GM18868 (cell line): Measurements from ENCODE around the gene CCDC187.

Experiments used
- ATAC-seq: cut with Tn5 transposase; IDR thresholded peaks from one replicate; pipeline ENCODE4 v1.9.1; 2021; ENCODE audit warnings: mild to moderate bottlenecking, moderate library complexity; ENCODE audit not compliant: unreplicated experiment

Gene CCDC187

GRCh38 chr9:136231478-136232297 is 72.2 kb downstream of the CCDC187 start:
- ATAC-seq = no peak

- ATAC-seq = no peak
Measured at GRCh38 chr9:136230773-136231172, 73.1 kb downstream of the CCDC187 start.

GRCh38 chr9:136230365-136230764 is 73.5 kb downstream of the CCDC187 start:
- ATAC-seq = no peak

- no peak for ATAC-seq
Measured at GRCh38 chr9:136229096-136230065, 74.5 kb downstream of the CCDC187 start.

GRCh38 chr9:136228107-136228875 is 75.6 kb downstream of the CCDC187 start:
- no peak for ATAC-seq

GRCh38 chr9:136226680-136227407 is 77.0 kb downstream of the CCDC187 start:
- ATAC-seq = no peak

- peak; percentile 74 for ATAC-seq
Measured at GRCh38 chr9:136225748-136226679, 77.9 kb downstream of the CCDC187 start.

- ATAC-seq = peak; percentile 44
Measured at GRCh38 chr9:136225366-136225747, 78.5 kb downstream of the CCDC187 start.

GRCh38 chr9:136223871-136224640 is 79.8 kb downstream of the CCDC187 start:
- no peak for ATAC-seq

- ATAC-seq = no peak
Measured at GRCh38 chr9:136222906-136223285, 81.0 kb downstream of the CCDC187 start.

- ATAC-seq = no peak
Measured at GRCh38 chr9:136222166-136222905, 81.6 kb downstream of the CCDC187 start.

- no peak for ATAC-seq
Measured at GRCh38 chr9:136220017-136220729, 83.7 kb downstream of the CCDC187 start.

- ATAC-seq = no peak
Measured at GRCh38 chr9:136219276-136219675, 84.6 kb downstream of the CCDC187 start.

GRCh38 chr9:136218673-136219072 is 85.2 kb downstream of the CCDC187 start:
- ATAC-seq = no peak

- ATAC-seq = no peak
Measured at GRCh38 chr9:136218271-136218670, 85.6 kb downstream of the CCDC187 start.

GRCh38 chr9:136216541-136217244 is 87.2 kb downstream of the CCDC187 start:
- ATAC-seq = no peak

- ATAC-seq = no peak
Measured at GRCh38 chr9:136213733-136214132, 90.2 kb downstream of the CCDC187 start.
